A549 (cell line): Measurements from ENCODE around the gene ANXA2.

Experiments used
- EP300 ChIP-seq, 2 experiments: fragments of >200 bp; sonication (Bioruptor Twin); formaldehyde crosslinking; IDR thresholded peaks; 2 replicates in 1 of 2; 3 replicates in 1 of 2; pipeline ENCODE4 v1.6.1; 2016 to 2017
- MAFK ChIP-seq: fragments of 450-650 bp; IDR thresholded peaks from 2 replicates; pipeline ENCODE4 v1.6.1; 2014; ENCODE audit not compliant: partially characterized antibody
- MYC ChIP-seq: IDR thresholded peaks from 2 replicates; pipeline ENCODE4 v1.6.1; 2012; ENCODE audit warnings: mild to moderate bottlenecking, inconsistent platforms, low read length, improper control_type of control experiment, borderline replicate concordance
- POLR2A ChIP-seq: IDR thresholded peaks from 2 replicates; pipeline ENCODE4 v1.6.1; 2012; ENCODE audit warnings: mild to moderate bottlenecking, low read length
- RAD21 ChIP-seq, 2 experiments: fragments of >200 bp in 1 of 2; sonication (Bioruptor Twin) in 1 of 2; formaldehyde crosslinking in 1 of 2; IDR thresholded peaks in 1 of 2; conservative IDR thresholded peaks in 1 of 2; 2 replicates in 1 of 2; 3 replicates in 1 of 2; pipeline ENCODE4 v1.6.1; 2012 to 2018; ENCODE audit warnings: inconsistent platforms in 1 of 2
- RCOR1 ChIP-seq: fragments of 150-350 bp; IDR thresholded peaks from 2 replicates; pipeline ENCODE4 v1.6.1; 2014; ENCODE audit warnings: antibody characterized with exemption, low read length, low read depth
- ZFP36 ChIP-seq: fragments of 450-650 bp; IDR thresholded peaks from 2 replicates; pipeline ENCODE4 v1.6.1; 2014; ENCODE audit warnings: borderline replicate concordance; ENCODE audit not compliant: partially characterized antibody
- ZSCAN20 ChIP-seq: fragments of 250-450 bp; sonication (Bioruptor Pico); IDR thresholded peaks from 2 replicates; pipeline ENCODE4 v1.8.0; 2022; ENCODE audit warnings: mild to moderate bottlenecking, moderate library complexity
- TF ChIP-seq, protein P1 (sequence below): fragments of >200 bp; sonication (Bioruptor Twin); formaldehyde crosslinking; IDR thresholded peaks from 3 replicates; pipeline ENCODE4 v1.5.1; 2016
- TF ChIP-seq, protein P2 (sequence below): fragments of 200-600 bp; sonication (generic); IDR thresholded peaks from 2 replicates; pipeline ENCODE4 v1.6.1; 2016; ENCODE audit warnings: antibody characterized with exemption, mild to moderate bottlenecking, moderate library complexity

DNA sequence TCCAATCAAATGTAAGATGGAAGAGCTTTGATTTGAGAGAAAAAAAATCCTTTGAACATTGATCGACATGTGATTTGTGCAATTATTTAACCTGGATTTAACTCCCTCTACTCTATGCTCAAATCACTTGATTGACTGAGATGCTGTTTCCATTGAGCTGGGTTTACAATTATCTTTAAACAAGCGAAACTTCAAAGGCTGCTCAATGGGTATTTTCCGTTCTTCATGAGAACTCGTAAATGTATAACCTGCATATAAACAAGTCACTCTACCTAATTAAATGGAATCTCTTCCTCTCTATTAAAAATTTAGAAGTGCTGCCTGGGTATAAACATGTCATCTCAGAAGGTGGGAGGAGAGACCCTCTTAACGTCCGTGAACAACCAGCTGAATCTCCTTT is 71.9 kb downstream of the ANXA2 start:
- TF ChIP-seq MYC = no peak
- TF ChIP-seq, protein P1, sequence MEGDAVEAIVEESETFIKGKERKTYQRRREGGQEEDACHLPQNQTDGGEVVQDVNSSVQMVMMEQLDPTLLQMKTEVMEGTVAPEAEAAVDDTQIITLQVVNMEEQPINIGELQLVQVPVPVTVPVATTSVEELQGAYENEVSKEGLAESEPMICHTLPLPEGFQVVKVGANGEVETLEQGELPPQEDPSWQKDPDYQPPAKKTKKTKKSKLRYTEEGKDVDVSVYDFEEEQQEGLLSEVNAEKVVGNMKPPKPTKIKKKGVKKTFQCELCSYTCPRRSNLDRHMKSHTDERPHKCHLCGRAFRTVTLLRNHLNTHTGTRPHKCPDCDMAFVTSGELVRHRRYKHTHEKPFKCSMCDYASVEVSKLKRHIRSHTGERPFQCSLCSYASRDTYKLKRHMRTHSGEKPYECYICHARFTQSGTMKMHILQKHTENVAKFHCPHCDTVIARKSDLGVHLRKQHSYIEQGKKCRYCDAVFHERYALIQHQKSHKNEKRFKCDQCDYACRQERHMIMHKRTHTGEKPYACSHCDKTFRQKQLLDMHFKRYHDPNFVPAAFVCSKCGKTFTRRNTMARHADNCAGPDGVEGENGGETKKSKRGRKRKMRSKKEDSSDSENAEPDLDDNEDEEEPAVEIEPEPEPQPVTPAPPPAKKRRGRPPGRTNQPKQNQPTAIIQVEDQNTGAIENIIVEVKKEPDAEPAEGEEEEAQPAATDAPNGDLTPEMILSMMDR = no peak
- TF ChIP-seq EP300 (IDR thresholded peaks at IDR 0.05) = no peak
- TF ChIP-seq RCOR1 = no peak
- TF ChIP-seq POLR2A = no peak
- TF ChIP-seq, protein P2, sequence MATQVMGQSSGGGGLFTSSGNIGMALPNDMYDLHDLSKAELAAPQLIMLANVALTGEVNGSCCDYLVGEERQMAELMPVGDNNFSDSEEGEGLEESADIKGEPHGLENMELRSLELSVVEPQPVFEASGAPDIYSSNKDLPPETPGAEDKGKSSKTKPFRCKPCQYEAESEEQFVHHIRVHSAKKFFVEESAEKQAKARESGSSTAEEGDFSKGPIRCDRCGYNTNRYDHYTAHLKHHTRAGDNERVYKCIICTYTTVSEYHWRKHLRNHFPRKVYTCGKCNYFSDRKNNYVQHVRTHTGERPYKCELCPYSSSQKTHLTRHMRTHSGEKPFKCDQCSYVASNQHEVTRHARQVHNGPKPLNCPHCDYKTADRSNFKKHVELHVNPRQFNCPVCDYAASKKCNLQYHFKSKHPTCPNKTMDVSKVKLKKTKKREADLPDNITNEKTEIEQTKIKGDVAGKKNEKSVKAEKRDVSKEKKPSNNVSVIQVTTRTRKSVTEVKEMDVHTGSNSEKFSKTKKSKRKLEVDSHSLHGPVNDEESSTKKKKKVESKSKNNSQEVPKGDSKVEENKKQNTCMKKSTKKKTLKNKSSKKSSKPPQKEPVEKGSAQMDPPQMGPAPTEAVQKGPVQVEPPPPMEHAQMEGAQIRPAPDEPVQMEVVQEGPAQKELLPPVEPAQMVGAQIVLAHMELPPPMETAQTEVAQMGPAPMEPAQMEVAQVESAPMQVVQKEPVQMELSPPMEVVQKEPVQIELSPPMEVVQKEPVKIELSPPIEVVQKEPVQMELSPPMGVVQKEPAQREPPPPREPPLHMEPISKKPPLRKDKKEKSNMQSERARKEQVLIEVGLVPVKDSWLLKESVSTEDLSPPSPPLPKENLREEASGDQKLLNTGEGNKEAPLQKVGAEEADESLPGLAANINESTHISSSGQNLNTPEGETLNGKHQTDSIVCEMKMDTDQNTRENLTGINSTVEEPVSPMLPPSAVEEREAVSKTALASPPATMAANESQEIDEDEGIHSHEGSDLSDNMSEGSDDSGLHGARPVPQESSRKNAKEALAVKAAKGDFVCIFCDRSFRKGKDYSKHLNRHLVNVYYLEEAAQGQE = no peak
- no peak for TF ChIP-seq ZSCAN20
- TF ChIP-seq ZFP36 = no peak
- no peak for TF ChIP-seq MAFK
- no peak for TF ChIP-seq RAD21 (conservative IDR thresholded peaks at IDR 0.05 in 1 of 2, IDR thresholded peaks at IDR 0.05 in 1 of 2)
